ENCODE results near the gene WNT5A.

- TF ChIP-seq TAF1 (IDR thresholded peaks at IDR 0.05; ENCODE audit: low read depth) = no peak
- no peak for TF ChIP-seq MAX (IDR thresholded peaks at IDR 0.05)
Measured at GRCh38 chr3:55501905-55502304, 14.8 kb upstream of the WNT5A start.

Measured in Ishikawa (cell line).